MM.1S (cell line): ENCODE measurements around the gene DHRS3.
"Not testable (repeated sequence)": the region's sequence is repeated elsewhere in the genome, so short reads cannot be mapped to it uniquely, and the experiment has no call there.

Experiments
- DNase-seq: peaks from one replicate; pipeline ENCODE4 v3.0.0-alpha.2; 2015
- H2AFZ ChIP-seq: fragments of 300-600 bp; sonication (generic); 2 replicates; pipeline ENCODE4 v1.6.0; 2016; ENCODE audit warnings: antibody characterized with exemption, low read length
- H3F3A ChIP-seq: fragments of 300-600 bp; sonication (generic); 2 replicates; pipeline ENCODE4 v1.6.1; 2016; ENCODE audit warnings: mild to moderate bottlenecking, antibody characterized with exemption, low read length, moderate library complexity, mixed read lengths; ENCODE audit not compliant: insufficient read depth
- H3K27ac ChIP-seq: fragments of 300-600 bp; sonication (generic); 2 replicates; pipeline ENCODE4 v1.5.1; 2016; ENCODE audit warnings: mild to moderate bottlenecking, low read length
- H3K27me3 ChIP-seq: fragments of 300-600 bp; sonication (generic); replicated peaks from 2 replicates; pipeline ENCODE4 v1.6.0; 2016; ENCODE audit warnings: low read length; ENCODE audit not compliant: insufficient read depth
- H3K36me3 ChIP-seq: fragments of 300-600 bp; sonication (generic); replicated peaks from 2 replicates; pipeline ENCODE4 v1.6.1; 2016; ENCODE audit warnings: mild to moderate bottlenecking, low read length, mixed read lengths; ENCODE audit not compliant: insufficient read depth
- H3K4me1 ChIP-seq: fragments of 300-600 bp; sonication (generic); 2 replicates; pipeline ENCODE4 v1.6.1; 2016; ENCODE audit warnings: low read length, mixed read lengths
- H3K4me2 ChIP-seq: fragments of 300-600 bp; sonication (generic); 2 replicates; pipeline ENCODE4 v1.6.0; 2016; ENCODE audit warnings: low read depth, low read length
- H3K4me3 ChIP-seq: fragments of 300-600 bp; sonication (generic); 2 replicates; pipeline ENCODE4 v1.5.1; 2016; ENCODE audit warnings: low read length, mixed read lengths
- H3K79me2 ChIP-seq: fragments of 300-600 bp; sonication (generic); 2 replicates; pipeline ENCODE4 v1.6.1; 2016; ENCODE audit warnings: mixed run types, low read length, mixed read lengths
- H3K9ac ChIP-seq: fragments of 300-600 bp; sonication (generic); 2 replicates; pipeline ENCODE4 v1.6.1; 2016; ENCODE audit warnings: low read length, mixed read lengths
- H3K9me2 ChIP-seq: fragments of 300-600 bp; sonication (generic); replicated peaks from 2 replicates; pipeline ENCODE4 v1.6.1; 2016; ENCODE audit warnings: mild to moderate bottlenecking, low read length, mixed read lengths; ENCODE audit not compliant: insufficient read depth
- H3K9me3 ChIP-seq: fragments of 300-600 bp; sonication (generic); replicated peaks from 2 replicates; pipeline ENCODE4 v1.6.1; 2016; ENCODE audit warnings: mild to moderate bottlenecking, low read length, mixed read lengths; ENCODE audit not compliant: insufficient read depth
- H4K20me1 ChIP-seq: fragments of 300-600 bp; sonication (generic); 2 replicates; pipeline ENCODE4 v1.6.1; 2016; ENCODE audit warnings: mild to moderate bottlenecking, low read length, moderate library complexity, mixed read lengths; ENCODE audit not compliant: insufficient read depth
- CTCF ChIP-seq: fragments of 300-600 bp; sonication (generic); IDR thresholded peaks from 2 replicates; pipeline ENCODE4 v1.5.1; 2016; ENCODE audit warnings: antibody characterized with exemption, low read length, mixed read lengths
- EZH2 ChIP-seq: fragments of 300-600 bp; sonication (generic); optimal IDR thresholded peaks from 2 replicates; pipeline ENCODE3; 2017; ENCODE audit warnings: low read depth, mild to moderate bottlenecking, antibody characterized with exemption, low read length, mixed read lengths
- EZH2phosphoT487 ChIP-seq: fragments of 300-600 bp; sonication (generic); IDR thresholded peaks from 2 replicates; pipeline ENCODE4 v1.6.1; 2018; ENCODE audit warnings: antibody characterized with exemption, low read length

The DHRS3 gene

GRCh38 chr1:12525311-12526181, 92.5 kb downstream of the DHRS3 start:
- no peak overlapping the region for H3K27ac ChIP-seq
- no peak overlapping the region for H3K4me3 ChIP-seq
- H3K9ac ChIP-seq, result no peak overlapping the region
- H3K27me3 ChIP-seq, result no peaks in the 10 kb centered on the region
- H3F3A ChIP-seq, result no peaks in the 10 kb centered on the region
- DNase-seq, result no peak
- H3K79me2 ChIP-seq, result no peaks in the 10 kb centered on the region
- TF ChIP-seq EZH2 (no peak), CTCF (no peak), EZH2phosphoT487 (no peak)
- H3K36me3 ChIP-seq, result no peaks in the 10 kb centered on the region
- no peak overlapping the region for H2AFZ ChIP-seq
- H3K4me2 ChIP-seq, result no peak overlapping the region
- no peaks in the 10 kb centered on the region for H3K9me2 ChIP-seq
- H4K20me1 ChIP-seq, result no peaks in the 10 kb centered on the region
- H3K4me1 ChIP-seq, result no peaks in the 10 kb centered on the region
- H3K9me3 ChIP-seq, result no peaks in the 10 kb centered on the region

- H3K4me3 ChIP-seq, result no peak overlapping the region
- H3K9me3 ChIP-seq, result no peaks in the 10 kb centered on the region
- no peaks in the 10 kb centered on the region for H3F3A ChIP-seq
- no peaks in the 10 kb centered on the region for H3K4me1 ChIP-seq
- H3K4me2 ChIP-seq, result no peak overlapping the region
- no peaks in the 10 kb centered on the region for H4K20me1 ChIP-seq
- no peaks in the 10 kb centered on the region for H3K36me3 ChIP-seq
- TF ChIP-seq EZH2, result no peak
- TF ChIP-seq EZH2phosphoT487, result no peak
- no peak for TF ChIP-seq CTCF
- no peaks in the 10 kb centered on the region for H3K9me2 ChIP-seq
- DNase-seq, result no peak
- H2AFZ ChIP-seq, result no peak overlapping the region
- no peak overlapping the region for H3K27ac ChIP-seq
- H3K9ac ChIP-seq, result no peak overlapping the region
- H3K27me3 ChIP-seq, result no peaks in the 10 kb centered on the region
- no peaks in the 10 kb centered on the region for H3K79me2 ChIP-seq
Measured at GRCh38 chr1:12524266-12524665, 93.7 kb downstream of the DHRS3 start.

GRCh38 chr1:12522780-12523179, 95.2 kb downstream of the DHRS3 start:
- H2AFZ ChIP-seq, H4K20me1 ChIP-seq, H3K4me1 ChIP-seq, H3K27me3 ChIP-seq, H3K36me3 ChIP-seq, H3K9me2 ChIP-seq, H3K4me2 ChIP-seq, H3K27ac ChIP-seq, H3K79me2 ChIP-seq, H3K4me3 ChIP-seq, H3K9ac ChIP-seq, H3F3A ChIP-seq, DNase-seq, H3K9me3 ChIP-seq: not testable (repeated sequence)

- no peak overlapping the region for H2AFZ ChIP-seq
- no peak overlapping the region for H3K4me2 ChIP-seq
- H4K20me1 ChIP-seq, result no peaks in the 10 kb centered on the region
- no peaks in the 10 kb centered on the region for H3K36me3 ChIP-seq
- TF ChIP-seq CTCF, result no peak
- TF ChIP-seq EZH2phosphoT487, result no peak
- TF ChIP-seq EZH2, result no peak
- no peaks in the 10 kb centered on the region for H3F3A ChIP-seq
- H3K9me3 ChIP-seq, result no peaks in the 10 kb centered on the region
- no peak overlapping the region for H3K27ac ChIP-seq
- no peak for DNase-seq
- no peaks in the 10 kb centered on the region for H3K4me1 ChIP-seq
- H3K4me3 ChIP-seq, result no peak overlapping the region
- no peak overlapping the region for H3K9ac ChIP-seq
- no peaks in the 10 kb centered on the region for H3K79me2 ChIP-seq
- no peaks in the 10 kb centered on the region for H3K9me2 ChIP-seq
- H3K27me3 ChIP-seq, result no peaks in the 10 kb centered on the region
Measured at GRCh38 chr1:12521096-12521495, 96.9 kb downstream of the DHRS3 start.
